H1 (cell line): ENCODE results near the gene ZNF598. TPM values are rescaled to one million over a fixed set of nuclear protein-coding genes. Genes with fewer than 3 reads are reported as not detected.
A peak's percentile ranks its signal among the peaks of the same experiment; 100 is the strongest.

Experiments used
- BCL11A ChIP-seq, 2 experiments: IDR thresholded peaks; one replicate each; pipeline ENCODE4 v1.6.1; 2011; ENCODE audit warnings: low read depth in 2 of 2, low read length in 2 of 2, mild to moderate bottlenecking in 2 of 2
- BRCA1 ChIP-seq: IDR thresholded peaks from 2 replicates; pipeline ENCODE4 v1.6.1; 2012; ENCODE audit warnings: low read depth, low read length, improper control_type of control experiment
- CREB1 ChIP-seq: IDR thresholded peaks from 2 replicates; pipeline ENCODE4 v1.6.1; 2012; ENCODE audit warnings: inconsistent platforms
- KDM5A ChIP-seq: fragments of 200-600 bp; IDR thresholded peaks from 2 replicates; pipeline ENCODE4 v1.7.1; 2012; ENCODE audit warnings: mild to moderate bottlenecking, low read length, inconsistent platforms, mixed read lengths
- NRF1 ChIP-seq: IDR thresholded peaks from 2 replicates; pipeline ENCODE4 v1.6.1; 2011; ENCODE audit warnings: mild to moderate bottlenecking, low read depth, low read length, improper control_type of control experiment
- TAF1 ChIP-seq: IDR thresholded peaks from 2 replicates; pipeline ENCODE4 v1.6.1; 2011; ENCODE audit warnings: mild to moderate bottlenecking, low read depth, low read length
- TAF7 ChIP-seq: optimal IDR thresholded peaks from 2 replicates; pipeline ENCODE3; 2011; ENCODE audit warnings: low read depth, mild to moderate bottlenecking, inconsistent platforms, low read length, moderate library complexity, borderline replicate concordance
- polyA plus RNA-seq, 7 experiments: library from polyadenylated mRNA; depleted of rRNA in 3 of 7; stranded (reverse) in 5 of 7; unstranded in 2 of 7; fragments of >200 nt in 5 of 7; fragments of 200-250 nt in 2 of 7; gene quantifications; 1 replicate in 5 of 7; 2 replicates in 1 of 7; 4 replicates in 1 of 7; pipeline versions ENCODE4 v1.2.1 to v1.2.3, GENCODE V29; 2011 to 2013; ENCODE audit warnings: missing spikeins in 2 of 7, mixed read lengths in 2 of 7
- total RNA-seq: library from RNA; stranded (reverse); fragmentation: NEBNext Ultra II Directional; extraction: Animal tissue kit (Norgen Biotek cat#: 25700); gene quantifications from 2 replicates; pipeline ENCODE4 v1.2.1, GENCODE V29; 2021

ZNF598 gene
- total and polyA plus RNA-seq, 2 of the 8 experiments (the other 6 are each of a cell fraction or from before 2014, with no cell fraction given) = 29.3 to 47.6 TPM

DNA sequence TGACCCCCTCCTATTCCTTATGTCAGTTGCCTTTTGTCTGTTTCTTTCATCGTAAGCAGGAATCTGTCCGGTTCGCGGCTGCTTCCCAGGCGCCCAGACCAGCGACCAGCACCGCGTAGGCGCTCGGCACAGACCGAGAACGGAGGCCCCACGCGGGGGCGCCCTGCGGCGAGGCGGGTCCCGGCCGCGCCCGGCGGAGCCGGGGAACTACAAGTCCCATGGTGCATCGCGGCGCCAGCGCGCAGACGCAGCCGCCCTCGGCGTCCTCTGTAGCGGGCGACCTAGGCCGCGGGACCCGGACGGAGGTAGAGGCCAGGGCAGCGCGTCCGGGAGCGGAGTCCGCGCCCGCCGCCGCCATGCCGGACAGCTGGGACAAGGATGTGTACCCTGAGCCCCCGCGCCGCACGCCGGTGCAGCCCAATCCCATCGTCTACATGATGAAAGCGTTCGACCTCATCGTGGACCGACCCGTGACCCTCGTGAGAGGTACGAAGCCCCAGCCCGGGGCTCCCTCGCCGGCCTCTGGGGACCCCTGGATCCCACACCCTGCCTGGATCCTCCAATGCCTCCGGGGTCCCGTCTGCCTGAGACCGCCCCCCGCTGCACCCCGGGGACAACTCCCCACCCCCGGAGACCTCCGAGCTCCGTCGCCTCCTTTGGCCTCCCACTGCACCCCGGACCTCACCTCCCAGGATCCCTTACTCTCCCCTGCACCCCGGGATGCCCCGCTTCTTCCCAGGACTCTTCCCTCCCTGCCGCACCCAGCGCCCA, 50.2 kb downstream of the ZNF598 start, which contains the start of gene NDUFB10 (continued):
- TF ChIP-seq BRCA1 = no peak
- peak; percentile 60 for TF ChIP-seq TAF7
- peak; percentile 86 for TF ChIP-seq TAF1
- TF ChIP-seq NRF1 = peak; percentile 65
- no peak for TF ChIP-seq BCL11A (IDR thresholded peaks at IDR 0.05; ENCODE audit: low read depth in 2 of 2, low read length in 2 of 2)
- peak; percentile 60; the same call in 1 of the 2 replicates for TF ChIP-seq CREB1
- no peak for TF ChIP-seq KDM5A
